OCI-LY7 (cell line): ENCODE data around the gene TUBB3. TPM values are rescaled to one million over a fixed set of nuclear protein-coding genes. Genes with fewer than 3 reads are reported as not detected.

Source experiments
- BruUV-seq: library from RNA; stranded (reverse); fragments of 400-500 nt; replicated peaks from 2 replicates; lab custom pipeline; 2021; lab: Mats Ljungman, UMichigan
- CTCF ChIA-PET: fragments of 300-600 bp; sonication (Branson Sonifier 250); formaldehyde crosslinking; loops from one replicate; lab custom pipeline; 2022; ENCODE audit warnings: antibody characterized with exemption; ENCODE audit not compliant: unreplicated experiment; lab: Charles Lee
- POLR2A ChIA-PET: fragments of 300-600 bp; sonication (Branson Sonifier 250); formaldehyde crosslinking; loops from one replicate; lab custom pipeline; 2022; ENCODE audit warnings: antibody characterized with exemption; lab: Charles Lee
- DNase-seq: peaks from one replicate; pipeline ENCODE4 v3.0.0-alpha.2; 2015; ENCODE audit warnings: low spot score
- H2AFZ ChIP-seq: fragments of 200-600 bp; sonication (generic), shearing (Covaris generic); 2 replicates; pipeline ENCODE4 v1.6.1; 2014; ENCODE audit warnings: mild to moderate bottlenecking, antibody characterized with exemption, low read length, moderate library complexity
- H3K27ac ChIP-seq: fragments of 200-600 bp; sonication (generic); 2 replicates; pipeline ENCODE4 v1.5.1; 2014; ENCODE audit warnings: mixed run types, low read depth, mild to moderate bottlenecking, moderate library complexity, low read length, inconsistent platforms; ENCODE audit not compliant: poor library complexity, severe bottlenecking
- H3K36me3 ChIP-seq: fragments of 200-600 bp; sonication (generic); 2 replicates; pipeline ENCODE4 v1.6.1; 2014; ENCODE audit warnings: mild to moderate bottlenecking, antibody characterized with exemption, low read length, moderate library complexity, mixed read lengths; ENCODE audit not compliant: insufficient read depth
- H3K4me1 ChIP-seq: fragments of 200-600 bp; sonication (generic); 2 replicates; pipeline ENCODE4 v1.5.1; 2014; ENCODE audit warnings: mild to moderate bottlenecking, low read length; ENCODE audit not compliant: insufficient read depth, poor library complexity, severe bottlenecking
- H3K4me2 ChIP-seq: fragments of 200-600 bp; sonication (generic); 2 replicates; pipeline ENCODE4 v1.6.1; 2014; ENCODE audit warnings: mild to moderate bottlenecking, low read length
- H3K4me3 ChIP-seq: fragments of 200-600 bp; sonication (generic); 2 replicates; pipeline ENCODE4 v1.5.1; 2014; ENCODE audit warnings: mild to moderate bottlenecking, low read depth, low read length; ENCODE audit not compliant: poor library complexity, severe bottlenecking
- H3K79me2 ChIP-seq: fragments of 200-600 bp; sonication (generic); 2 replicates; pipeline ENCODE4 v1.6.1; 2016; ENCODE audit warnings: low read depth, mild to moderate bottlenecking, low read length, moderate library complexity, mixed read lengths; ENCODE audit not compliant: insufficient read depth
- H3K9me2 ChIP-seq: fragments of 200-600 bp; sonication (generic); 2 replicates; pipeline ENCODE4 v1.6.1; 2016; ENCODE audit warnings: mild to moderate bottlenecking, low read length, mixed read lengths; ENCODE audit not compliant: insufficient read depth
- H3K9me3 ChIP-seq: fragments of 200-600 bp; sonication (generic); 2 replicates; pipeline ENCODE4 v1.6.1; 2014; ENCODE audit warnings: mild to moderate bottlenecking, mixed run types, low read length, mixed read lengths
- H4K20me1 ChIP-seq: fragments of 200-600 bp; sonication (generic); 2 replicates; pipeline ENCODE4 v1.6.1; 2014; ENCODE audit warnings: mild to moderate bottlenecking, antibody characterized with exemption, low read length, moderate library complexity, mixed read lengths; ENCODE audit not compliant: insufficient read depth
- EZH2phosphoT487 ChIP-seq: fragments of 200-600 bp; sonication (generic); IDR thresholded peaks from 2 replicates; pipeline ENCODE4 v1.6.1; 2018; ENCODE audit warnings: low read depth, borderline replicate concordance, mild to moderate bottlenecking, mixed run types, antibody characterized with exemption, low read length, moderate library complexity, mixed read lengths
- intact Hi-C: fragments of 100-400 bp; cut with micrococcal nuclease; formaldehyde crosslinking; loops from one replicate; pipeline ENCODE4 v1.10.0; 2022; ENCODE audit not compliant: unreplicated experiment
- total RNA-seq, 2 experiments: library from RNA; depleted of rRNA in 1 of 2; stranded (reverse); fragments of >200 nt in 1 of 2; shearing (Covaris generic) in 1 of 2; gene quantifications; 2 replicates each; pipeline ENCODE4 v1.2.3, GENCODE V29; 2014 to 2022
- TF ChIP-seq, protein P1 (sequence below): fragments of 200-600 bp; sonication (generic); conservative IDR thresholded peaks from 2 replicates; pipeline ENCODE4 v1.5.1; 2014; ENCODE audit warnings: mild to moderate bottlenecking, antibody characterized with exemption, low read length, moderate library complexity, mixed read lengths

The TUBB3 gene
- total RNA-seq, 2 experiments from 2014 or later, result 63.7 to 192 TPM

GRCh38 chr16:89982318-89982717 lies 59.2 kb downstream of the TUBB3 start:
- H3K36me3 ChIP-seq, result peaks cover 91% of the 10 kb centered on the region
- ChIA-PET CTCF (no interaction called here), POLR2A (no interaction called here)

GRCh38 chr16:89983536-89983935 lies 60.4 kb downstream of the TUBB3 start:
- H3K36me3 ChIP-seq, result peaks cover 90% of the 10 kb centered on the region
- intact Hi-C loops, result no loop called here
- CTCF ChIA-PET, result no interaction called here

More at GRCh38 chr16:89982318-89982717, 59.2 kb downstream of the TUBB3 start:
- no peak overlapping the region for H3K4me3 ChIP-seq
- no peaks in the 10 kb centered on the region for H3K4me1 ChIP-seq
- H4K20me1 ChIP-seq, result no peaks in the 10 kb centered on the region
- H3K27ac ChIP-seq, result no peak overlapping the region
- intact Hi-C loops, result no loop called here
- TF ChIP-seq, protein P1, sequence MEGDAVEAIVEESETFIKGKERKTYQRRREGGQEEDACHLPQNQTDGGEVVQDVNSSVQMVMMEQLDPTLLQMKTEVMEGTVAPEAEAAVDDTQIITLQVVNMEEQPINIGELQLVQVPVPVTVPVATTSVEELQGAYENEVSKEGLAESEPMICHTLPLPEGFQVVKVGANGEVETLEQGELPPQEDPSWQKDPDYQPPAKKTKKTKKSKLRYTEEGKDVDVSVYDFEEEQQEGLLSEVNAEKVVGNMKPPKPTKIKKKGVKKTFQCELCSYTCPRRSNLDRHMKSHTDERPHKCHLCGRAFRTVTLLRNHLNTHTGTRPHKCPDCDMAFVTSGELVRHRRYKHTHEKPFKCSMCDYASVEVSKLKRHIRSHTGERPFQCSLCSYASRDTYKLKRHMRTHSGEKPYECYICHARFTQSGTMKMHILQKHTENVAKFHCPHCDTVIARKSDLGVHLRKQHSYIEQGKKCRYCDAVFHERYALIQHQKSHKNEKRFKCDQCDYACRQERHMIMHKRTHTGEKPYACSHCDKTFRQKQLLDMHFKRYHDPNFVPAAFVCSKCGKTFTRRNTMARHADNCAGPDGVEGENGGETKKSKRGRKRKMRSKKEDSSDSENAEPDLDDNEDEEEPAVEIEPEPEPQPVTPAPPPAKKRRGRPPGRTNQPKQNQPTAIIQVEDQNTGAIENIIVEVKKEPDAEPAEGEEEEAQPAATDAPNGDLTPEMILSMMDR, result no peak
- no peak for TF ChIP-seq EZH2phosphoT487
- no peaks in the 10 kb centered on the region for H3K9me3 ChIP-seq
- H2AFZ ChIP-seq, result no peak overlapping the region
- H3K79me2 ChIP-seq, result peaks cover 4% of the 10 kb centered on the region
- no peak overlapping the region for H3K4me2 ChIP-seq
- no peaks in the 10 kb centered on the region for H3K9me2 ChIP-seq
- no TSS peak for BruUV-seq
- DNase-seq, result no peak

DNA sequence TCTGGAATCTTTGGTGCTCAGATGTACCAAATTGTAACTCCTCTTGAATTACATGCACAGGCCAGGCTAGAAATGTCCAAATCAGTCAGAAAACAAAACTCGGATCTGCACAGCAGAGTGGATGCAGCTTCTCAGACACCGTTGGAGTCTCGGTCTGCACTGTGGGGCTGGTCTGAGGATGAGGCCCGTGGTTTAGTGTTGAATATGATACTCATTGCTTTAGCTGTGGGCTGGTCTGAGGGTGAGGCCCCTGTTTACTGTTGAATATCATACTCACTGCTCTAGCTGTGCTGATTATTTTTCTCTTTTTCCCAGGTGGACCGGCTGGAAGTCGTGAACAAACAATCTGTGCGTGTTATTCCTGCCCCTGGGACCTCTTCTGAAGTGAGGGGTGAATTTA lies 61.1 kb downstream of the TUBB3 start:
- Histone ChIP-seq H3K36me3 (peaks cover 91% of the 10 kb centered on the region), H3K9me3 (no peaks in the 10 kb centered on the region), H3K4me2 (no peak overlapping the region), H3K4me3 (no peak overlapping the region), H3K4me1 (no peaks in the 10 kb centered on the region), H3K9me2 (no peaks in the 10 kb centered on the region), H3K79me2 (no peaks in the 10 kb centered on the region), H4K20me1 (no peaks in the 10 kb centered on the region), H3K27ac (no peak overlapping the region), H2AFZ (no peak overlapping the region)
- TF ChIP-seq EZH2phosphoT487, result no peak
- TF ChIP-seq, protein P1, result no peak
- CTCF ChIA-PET, result no interaction called here
- DNase-seq, result no peak
- no TSS peak for BruUV-seq
- POLR2A ChIA-PET, result interaction anchor here (0.7 kb wide), 1 partner anchor 36 kb away, joined by 3 read pairs; the partner anchor contains the start of gene DEF8
- intact Hi-C loops, result no loop called here

More at GRCh38 chr16:89983536-89983935, 60.4 kb downstream of the TUBB3 start:
- Histone ChIP-seq H2AFZ (no peak overlapping the region), H3K4me2 (no peak overlapping the region), H3K79me2 (no peaks in the 10 kb centered on the region), H3K4me3 (no peak overlapping the region), H4K20me1 (no peaks in the 10 kb centered on the region), H3K4me1 (no peaks in the 10 kb centered on the region), H3K9me3 (no peaks in the 10 kb centered on the region), H3K27ac (no peak overlapping the region), H3K9me2 (no peaks in the 10 kb centered on the region)
- TF ChIP-seq, protein P1, result no peak
- no peak for TF ChIP-seq EZH2phosphoT487
- no peak for DNase-seq
- BruUV-seq, result no TSS peak
- POLR2A ChIA-PET, result no interaction called here
